OCI-LY7 (cell line): Measurements from ENCODE around the gene CRY1. TPM values are rescaled to one million over a fixed set of nuclear protein-coding genes. Genes with fewer than 3 reads are reported as not detected.

ENCODE experiments used
- BruUV-seq: library from RNA; stranded (reverse); fragments of 400-500 nt; replicated peaks from 2 replicates; lab custom pipeline; 2021; lab: Mats Ljungman, UMichigan
- CTCF ChIA-PET: fragments of 300-600 bp; sonication (Branson Sonifier 250); formaldehyde crosslinking; loops from one replicate; lab custom pipeline; 2022; ENCODE audit warnings: antibody characterized with exemption; ENCODE audit not compliant: unreplicated experiment; lab: Charles Lee
- POLR2A ChIA-PET: fragments of 300-600 bp; sonication (Branson Sonifier 250); formaldehyde crosslinking; loops from one replicate; lab custom pipeline; 2022; ENCODE audit warnings: antibody characterized with exemption; lab: Charles Lee
- DNase-seq: peaks from one replicate; pipeline ENCODE4 v3.0.0-alpha.2; 2015; ENCODE audit warnings: low spot score
- H2AFZ ChIP-seq: fragments of 200-600 bp; sonication (generic), shearing (Covaris generic); 2 replicates; pipeline ENCODE4 v1.6.1; 2014; ENCODE audit warnings: mild to moderate bottlenecking, antibody characterized with exemption, low read length, moderate library complexity
- H3K27ac ChIP-seq: fragments of 200-600 bp; sonication (generic); 2 replicates; pipeline ENCODE4 v1.5.1; 2014; ENCODE audit warnings: mixed run types, low read depth, mild to moderate bottlenecking, moderate library complexity, low read length, inconsistent platforms; ENCODE audit not compliant: poor library complexity, severe bottlenecking
- H3K36me3 ChIP-seq: fragments of 200-600 bp; sonication (generic); 2 replicates; pipeline ENCODE4 v1.6.1; 2014; ENCODE audit warnings: mild to moderate bottlenecking, antibody characterized with exemption, low read length, moderate library complexity, mixed read lengths; ENCODE audit not compliant: insufficient read depth
- H3K4me1 ChIP-seq: fragments of 200-600 bp; sonication (generic); 2 replicates; pipeline ENCODE4 v1.5.1; 2014; ENCODE audit warnings: mild to moderate bottlenecking, low read length; ENCODE audit not compliant: insufficient read depth, poor library complexity, severe bottlenecking
- H3K4me2 ChIP-seq: fragments of 200-600 bp; sonication (generic); 2 replicates; pipeline ENCODE4 v1.6.1; 2014; ENCODE audit warnings: mild to moderate bottlenecking, low read length
- H3K4me3 ChIP-seq: fragments of 200-600 bp; sonication (generic); 2 replicates; pipeline ENCODE4 v1.5.1; 2014; ENCODE audit warnings: mild to moderate bottlenecking, low read depth, low read length; ENCODE audit not compliant: poor library complexity, severe bottlenecking
- H3K79me2 ChIP-seq: fragments of 200-600 bp; sonication (generic); 2 replicates; pipeline ENCODE4 v1.6.1; 2016; ENCODE audit warnings: low read depth, mild to moderate bottlenecking, low read length, moderate library complexity, mixed read lengths; ENCODE audit not compliant: insufficient read depth
- H3K9me2 ChIP-seq: fragments of 200-600 bp; sonication (generic); 2 replicates; pipeline ENCODE4 v1.6.1; 2016; ENCODE audit warnings: mild to moderate bottlenecking, low read length, mixed read lengths; ENCODE audit not compliant: insufficient read depth
- H3K9me3 ChIP-seq: fragments of 200-600 bp; sonication (generic); 2 replicates; pipeline ENCODE4 v1.6.1; 2014; ENCODE audit warnings: mild to moderate bottlenecking, mixed run types, low read length, mixed read lengths
- H4K20me1 ChIP-seq: fragments of 200-600 bp; sonication (generic); 2 replicates; pipeline ENCODE4 v1.6.1; 2014; ENCODE audit warnings: mild to moderate bottlenecking, antibody characterized with exemption, low read length, moderate library complexity, mixed read lengths; ENCODE audit not compliant: insufficient read depth
- EZH2phosphoT487 ChIP-seq: fragments of 200-600 bp; sonication (generic); IDR thresholded peaks from 2 replicates; pipeline ENCODE4 v1.6.1; 2018; ENCODE audit warnings: low read depth, borderline replicate concordance, mild to moderate bottlenecking, mixed run types, antibody characterized with exemption, low read length, moderate library complexity, mixed read lengths
- intact Hi-C: fragments of 100-400 bp; cut with micrococcal nuclease; formaldehyde crosslinking; loops from one replicate; pipeline ENCODE4 v1.10.0; 2022; ENCODE audit not compliant: unreplicated experiment
- total RNA-seq, 2 experiments: library from RNA; depleted of rRNA in 1 of 2; stranded (reverse); fragments of >200 nt in 1 of 2; shearing (Covaris generic) in 1 of 2; gene quantifications; 2 replicates each; pipeline ENCODE4 v1.2.3, GENCODE V29; 2014 to 2022
- TF ChIP-seq, protein P1 (sequence below): fragments of 200-600 bp; sonication (generic); conservative IDR thresholded peaks from 2 replicates; pipeline ENCODE4 v1.5.1; 2014; ENCODE audit warnings: mild to moderate bottlenecking, antibody characterized with exemption, low read length, moderate library complexity, mixed read lengths

Gene CRY1
- total RNA-seq, 2 experiments from 2014 or later, result not detected

DNA sequence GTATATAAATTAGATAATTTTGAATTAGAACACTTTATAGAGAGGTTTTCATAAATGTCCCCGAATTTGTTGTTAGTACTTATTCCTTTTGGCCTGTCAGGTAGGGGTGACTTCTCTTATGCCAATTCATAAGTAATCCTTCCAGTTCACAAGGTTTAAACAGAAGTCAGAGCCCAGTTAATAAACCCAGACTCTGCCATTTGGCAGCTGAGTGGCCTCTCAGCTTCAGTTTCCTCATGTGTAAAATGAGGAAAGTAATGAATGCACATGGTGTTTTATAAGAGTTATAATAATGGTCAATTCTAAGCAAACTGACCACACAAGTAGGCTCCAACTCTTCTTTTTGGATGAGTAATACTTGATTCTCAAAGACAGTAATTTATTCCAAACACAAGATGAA, 116.7 kb downstream of the CRY1 start:
- BruUV-seq, result no TSS peak
- no peaks in the 10 kb centered on the region for H3K9me3 ChIP-seq
- POLR2A ChIA-PET, result interaction anchor here (0.6 to 1.0 kb wide), 2 partner anchors 10 to 44 kb away, joined by 3 to 6 read pairs; partner anchors contain the start of gene MTERF2

DNA sequence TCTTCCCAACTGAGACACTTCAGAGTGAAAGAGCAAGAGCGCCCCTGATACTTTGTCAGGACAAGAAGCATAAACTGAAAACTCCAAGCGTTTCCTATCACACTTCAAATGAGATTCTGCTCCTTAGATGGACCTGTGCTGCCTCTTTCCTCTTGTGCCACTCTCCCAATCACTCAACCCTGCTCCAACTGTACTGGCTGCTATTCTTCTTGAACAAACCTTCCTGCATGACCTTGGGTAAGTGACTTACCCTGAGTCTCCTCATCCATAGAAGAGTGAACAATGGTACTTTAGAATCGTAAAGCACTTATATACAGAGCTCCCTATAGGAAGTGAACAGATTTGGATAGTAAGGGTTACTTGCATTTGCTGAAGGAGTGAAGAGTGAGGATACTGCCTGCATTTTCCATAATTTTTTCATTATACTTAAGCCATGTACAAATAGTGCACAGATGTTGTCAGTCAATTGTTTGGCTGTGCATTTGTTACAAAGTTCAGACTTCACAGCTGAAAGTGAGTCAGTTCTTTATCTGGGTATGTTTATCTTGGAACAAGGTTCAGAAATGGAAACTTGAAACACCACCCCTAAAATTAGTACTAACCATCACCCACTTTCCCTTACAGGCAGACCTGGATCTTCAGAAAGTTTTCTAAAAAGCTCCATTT, 117.2 kb downstream of the CRY1 start:
- Histone ChIP-seq H3K4me1 (peaks cover 21% of the 10 kb centered on the region), H3K79me2 (peaks cover 13% of the 10 kb centered on the region; the same call in 1 of the 2 replicates), H2AFZ (no peak overlapping the region), H3K4me2 (no peak overlapping the region), H3K9me2 (no peaks in the 10 kb centered on the region), H3K36me3 (peaks cover 46% of the 10 kb centered on the region), H3K9me3 (no peaks in the 10 kb centered on the region), H3K27ac (no peak overlapping the region), H3K4me3 (no peak overlapping the region), H4K20me1 (0 out of 2 replicates have a peak, but pooled peaks cover 5% of the 10 kb centered on the region)
- BruUV-seq, result no TSS peak
- no peak for DNase-seq
- POLR2A ChIA-PET, result interaction anchor here (0.6 kb wide), 1 partner anchor 44 kb away, joined by 3 read pairs; no protein-coding TSS in a partner anchor
- intact Hi-C loops, result loop anchor here (2.0 kb wide), 1 partner anchor 19 kb away; no protein-coding TSS in a partner anchor
- TF ChIP-seq, protein P1, sequence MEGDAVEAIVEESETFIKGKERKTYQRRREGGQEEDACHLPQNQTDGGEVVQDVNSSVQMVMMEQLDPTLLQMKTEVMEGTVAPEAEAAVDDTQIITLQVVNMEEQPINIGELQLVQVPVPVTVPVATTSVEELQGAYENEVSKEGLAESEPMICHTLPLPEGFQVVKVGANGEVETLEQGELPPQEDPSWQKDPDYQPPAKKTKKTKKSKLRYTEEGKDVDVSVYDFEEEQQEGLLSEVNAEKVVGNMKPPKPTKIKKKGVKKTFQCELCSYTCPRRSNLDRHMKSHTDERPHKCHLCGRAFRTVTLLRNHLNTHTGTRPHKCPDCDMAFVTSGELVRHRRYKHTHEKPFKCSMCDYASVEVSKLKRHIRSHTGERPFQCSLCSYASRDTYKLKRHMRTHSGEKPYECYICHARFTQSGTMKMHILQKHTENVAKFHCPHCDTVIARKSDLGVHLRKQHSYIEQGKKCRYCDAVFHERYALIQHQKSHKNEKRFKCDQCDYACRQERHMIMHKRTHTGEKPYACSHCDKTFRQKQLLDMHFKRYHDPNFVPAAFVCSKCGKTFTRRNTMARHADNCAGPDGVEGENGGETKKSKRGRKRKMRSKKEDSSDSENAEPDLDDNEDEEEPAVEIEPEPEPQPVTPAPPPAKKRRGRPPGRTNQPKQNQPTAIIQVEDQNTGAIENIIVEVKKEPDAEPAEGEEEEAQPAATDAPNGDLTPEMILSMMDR, result no peak
- TF ChIP-seq EZH2phosphoT487, result no peak
- CTCF ChIA-PET, result no interaction called here

More for the DNA sequence above, 116.7 kb downstream of the CRY1 start:
- intact Hi-C loops, result no loop called here
- Histone ChIP-seq H3K79me2 (peaks cover 13% of the 10 kb centered on the region; the same call in 1 of the 2 replicates), H3K36me3 (peaks cover 40% of the 10 kb centered on the region), H3K4me2 (no peak overlapping the region), H4K20me1 (0 out of 2 replicates have a peak, but pooled peaks cover 2% of the 10 kb centered on the region), H3K9me2 (no peaks in the 10 kb centered on the region), H3K4me1 (peaks cover 21% of the 10 kb centered on the region), H2AFZ (no peak overlapping the region), H3K4me3 (no peak overlapping the region), H3K27ac (no peak overlapping the region)
- CTCF ChIA-PET, result no interaction called here
- TF ChIP-seq EZH2phosphoT487, result no peak
- TF ChIP-seq, protein P1, result no peak
- DNase-seq, result no peak
